Measurements from ENCODE around the gene KCNJ18. TPM values are rescaled to one million over a fixed set of nuclear protein-coding genes. Genes with fewer than 3 reads are reported as not detected.
"Not testable (repeated sequence)": the region's sequence is repeated elsewhere in the genome, so short reads cannot be mapped to it uniquely, and the experiment has no call there.

The KCNJ18 gene
- total and polyA plus RNA-seq, 2 experiments from 2014 or later: not detected

- not testable (repeated sequence) for H3K9me3 ChIP-seq (ENCODE audit: low read depth); H3K4me3 ChIP-seq; H3K36me3 ChIP-seq (replicated peaks; ENCODE audit: insufficient read depth, low read depth); H3K9me2 ChIP-seq (replicated peaks; ENCODE audit: insufficient read depth); DNase-seq (ENCODE audit: low spot score); H4K20me1 ChIP-seq (ENCODE audit: insufficient read depth, poor library complexity, severe bottlenecking); H3K4me2 ChIP-seq; H3K79me2 ChIP-seq; H3K4me1 ChIP-seq (ENCODE audit: insufficient read depth); H3K27me3 ChIP-seq; H3K27ac ChIP-seq; H2AFZ ChIP-seq
- 63% methylated on average over 3 of the region's 3 CpGs for WGBS (ENCODE audit: low lambda C conversion rate, missing lambda C conversion rate)
These were observed 29.2 kb upstream of the KCNJ18 start for GRCh38 chr17:21663166-21663565.

GRCh38 chr17:21663614-21664474 is 28.5 kb upstream of the KCNJ18 start:
- H4K20me1 ChIP-seq (ENCODE audit: insufficient read depth, poor library complexity, severe bottlenecking); H3K27me3 ChIP-seq; H3K4me1 ChIP-seq (ENCODE audit: insufficient read depth); H3K9me3 ChIP-seq (ENCODE audit: low read depth); H2AFZ ChIP-seq; DNase-seq (ENCODE audit: low spot score); H3K9me2 ChIP-seq (replicated peaks; ENCODE audit: insufficient read depth); H3K4me2 ChIP-seq; H3K36me3 ChIP-seq (replicated peaks; ENCODE audit: insufficient read depth, low read depth); H3K4me3 ChIP-seq; H3K27ac ChIP-seq; H3K79me2 ChIP-seq: not testable (repeated sequence)
- 62% methylated on average over 7 of the region's 7 CpGs for WGBS (ENCODE audit: low lambda C conversion rate, missing lambda C conversion rate)

- H3K4me1 ChIP-seq (ENCODE audit: insufficient read depth); H3K9me2 ChIP-seq (replicated peaks; ENCODE audit: insufficient read depth); H4K20me1 ChIP-seq (ENCODE audit: insufficient read depth, poor library complexity, severe bottlenecking); H3K27ac ChIP-seq; H3K4me3 ChIP-seq; H3K9me3 ChIP-seq (ENCODE audit: low read depth); H3K36me3 ChIP-seq (replicated peaks; ENCODE audit: insufficient read depth, low read depth); H3K79me2 ChIP-seq; DNase-seq (ENCODE audit: low spot score); H2AFZ ChIP-seq; H3K4me2 ChIP-seq; H3K27me3 ChIP-seq: not testable (repeated sequence)
- WGBS (ENCODE audit: low lambda C conversion rate, missing lambda C conversion rate): 47% methylated on average over 1 of the region's 1 CpG
These were observed 27.2 kb upstream of the KCNJ18 start for GRCh38 chr17:21665171-21665570.

- H3K79me2 ChIP-seq; H2AFZ ChIP-seq; H3K4me3 ChIP-seq; H3K9me3 ChIP-seq (ENCODE audit: low read depth); H3K4me1 ChIP-seq (ENCODE audit: insufficient read depth); H3K36me3 ChIP-seq (replicated peaks; ENCODE audit: insufficient read depth, low read depth); H3K4me2 ChIP-seq; H3K9me2 ChIP-seq (replicated peaks; ENCODE audit: insufficient read depth); H3K27me3 ChIP-seq; H3K27ac ChIP-seq; H4K20me1 ChIP-seq (ENCODE audit: insufficient read depth, poor library complexity, severe bottlenecking); DNase-seq (ENCODE audit: low spot score): not testable (repeated sequence)
- WGBS (ENCODE audit: low lambda C conversion rate, missing lambda C conversion rate): 40% methylated on average over 2 of the region's 2 CpGs
These were observed 26.3 kb upstream of the KCNJ18 start for GRCh38 chr17:21665935-21666493.

GRCh38 chr17:21666711-21667412 is 25.5 kb upstream of the KCNJ18 start:
- H3K9me3 ChIP-seq (ENCODE audit: low read depth); H2AFZ ChIP-seq; H3K27ac ChIP-seq; H3K4me2 ChIP-seq; H3K79me2 ChIP-seq; H3K36me3 ChIP-seq (replicated peaks; ENCODE audit: insufficient read depth, low read depth); H3K4me3 ChIP-seq; H3K9me2 ChIP-seq (replicated peaks; ENCODE audit: insufficient read depth); H3K4me1 ChIP-seq (ENCODE audit: insufficient read depth); H4K20me1 ChIP-seq (ENCODE audit: insufficient read depth, poor library complexity, severe bottlenecking); DNase-seq (ENCODE audit: low spot score); H3K27me3 ChIP-seq: not testable (repeated sequence)
- WGBS (ENCODE audit: low lambda C conversion rate, missing lambda C conversion rate): 55% methylated on average over 3 of the region's 3 CpGs

- not testable (repeated sequence) for H3K79me2 ChIP-seq; H3K27ac ChIP-seq; H3K4me3 ChIP-seq; DNase-seq (ENCODE audit: low spot score); H3K4me2 ChIP-seq; H3K9me2 ChIP-seq (replicated peaks; ENCODE audit: insufficient read depth); H2AFZ ChIP-seq; H3K36me3 ChIP-seq (replicated peaks; ENCODE audit: insufficient read depth, low read depth); H3K27me3 ChIP-seq; H4K20me1 ChIP-seq (ENCODE audit: insufficient read depth, poor library complexity, severe bottlenecking); H3K9me3 ChIP-seq (ENCODE audit: low read depth); H3K4me1 ChIP-seq (ENCODE audit: insufficient read depth)
- 55% methylated on average over 7 of the region's 7 CpGs for WGBS (ENCODE audit: low lambda C conversion rate, missing lambda C conversion rate)
These were observed 24.8 kb upstream of the KCNJ18 start for GRCh38 chr17:21667413-21668117.

- H3K9me2 ChIP-seq (replicated peaks; ENCODE audit: insufficient read depth); H3K9me3 ChIP-seq (ENCODE audit: low read depth); H4K20me1 ChIP-seq (ENCODE audit: insufficient read depth, poor library complexity, severe bottlenecking); DNase-seq (ENCODE audit: low spot score); H3K36me3 ChIP-seq (replicated peaks; ENCODE audit: insufficient read depth, low read depth); H3K27ac ChIP-seq; H3K4me3 ChIP-seq; H3K4me2 ChIP-seq; H2AFZ ChIP-seq; H3K27me3 ChIP-seq; H3K79me2 ChIP-seq; H3K4me1 ChIP-seq (ENCODE audit: insufficient read depth): not testable (repeated sequence)
- WGBS (ENCODE audit: low lambda C conversion rate, missing lambda C conversion rate): 82% methylated on average over 3 of the region's 3 CpGs
These were observed 24.2 kb upstream of the KCNJ18 start for GRCh38 chr17:21668118-21668488.

- H3K9me2 ChIP-seq (replicated peaks; ENCODE audit: insufficient read depth); H3K4me1 ChIP-seq (ENCODE audit: insufficient read depth); H3K4me2 ChIP-seq; DNase-seq (ENCODE audit: low spot score); H3K9me3 ChIP-seq (ENCODE audit: low read depth); H4K20me1 ChIP-seq (ENCODE audit: insufficient read depth, poor library complexity, severe bottlenecking); H3K27ac ChIP-seq; H3K4me3 ChIP-seq; H3K27me3 ChIP-seq; H3K36me3 ChIP-seq (replicated peaks; ENCODE audit: insufficient read depth, low read depth); H2AFZ ChIP-seq; H3K79me2 ChIP-seq: not testable (repeated sequence)
- 73% methylated on average over 13 of the region's 13 CpGs for WGBS (ENCODE audit: low lambda C conversion rate, missing lambda C conversion rate)
These were observed 23.4 kb upstream of the KCNJ18 start for GRCh38 chr17:21668746-21669508.
